ENCODE data around the gene PSAT1. TPM values are rescaled to one million over a fixed set of nuclear protein-coding genes. Genes with fewer than 3 reads are reported as not detected.

Gene PSAT1
- polyA plus RNA-seq, 1 donor (not counting 4 experiments of a cell fraction or from before 2014, with no cell fraction given) = 88.9 TPM

DNA sequence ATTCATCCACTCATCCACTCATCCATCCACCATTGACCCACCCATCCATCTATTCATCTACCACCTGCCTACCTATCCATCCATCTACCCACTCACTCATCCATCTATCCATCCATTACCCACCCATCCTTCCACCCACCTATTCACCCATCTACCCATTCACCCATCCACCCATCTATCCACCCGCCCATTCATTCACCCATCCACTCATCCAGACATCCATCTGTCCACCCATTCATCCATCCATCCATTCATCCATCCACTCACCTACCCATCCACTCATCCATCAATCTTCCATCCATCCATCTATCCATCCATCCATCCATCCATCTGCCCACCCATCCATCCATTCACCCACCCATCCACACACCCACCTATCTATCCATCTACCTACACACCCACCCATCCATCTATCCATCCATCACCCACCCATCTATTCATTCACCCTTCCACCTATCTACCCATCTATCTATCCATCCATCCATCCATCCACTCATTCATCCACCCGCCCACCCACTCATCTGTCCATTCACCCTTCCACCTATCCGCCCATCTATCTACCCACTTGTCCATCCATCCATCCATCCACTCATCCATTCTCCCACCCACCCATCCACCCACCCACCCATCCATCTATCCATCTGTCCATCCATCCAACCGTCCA is 23.2 kb downstream of the PSAT1 start:
- Histone ChIP-seq H3K4me3 (ENCODE audit: control insufficient read depth in 2 of 3, extremely low read depth in 1 of 3, insufficient read depth in 2 of 3, low read depth in 1 of 3, low read length in 3 of 3) (no peak overlapping the region), H3K27me3 (ENCODE audit: control insufficient read depth, extremely low read depth, insufficient read depth, low read length) (no peaks in the 10 kb centered on the region), H3K79me2 (ENCODE audit: control insufficient read depth, insufficient read depth, low read length) (no peaks in the 10 kb centered on the region), H3K9me1 (ENCODE audit: control insufficient read depth, extremely low read depth, insufficient read depth, low read length) (no peaks in the 10 kb centered on the region), H2AFZ (ENCODE audit: control insufficient read depth, low read length) (no peak overlapping the region), H3K27ac (ENCODE audit: control insufficient read depth, insufficient read depth, low read length) (no peak overlapping the region), H3K4me1 (ENCODE audit: control insufficient read depth, extremely low read depth, insufficient read depth, low read length) (no peaks in the 10 kb centered on the region), H3K9me3 (ENCODE audit: control insufficient read depth, low read depth, low read length) (no peaks in the 10 kb centered on the region), H4K20me1 (ENCODE audit: control insufficient read depth, extremely low read depth, insufficient read depth, low read length) (no peaks in the 10 kb centered on the region), H3K36me3 (ENCODE audit: control insufficient read depth in 2 of 2, extremely low read depth in 1 of 2, insufficient read depth in 2 of 2, low read length in 2 of 2) (peaks cover 2 to 51% of the 10 kb centered on the region in 2 experiments), H3K9ac (ENCODE audit: control insufficient read depth, extremely low read depth, insufficient read depth, low read length) (no peak overlapping the region), H3K4me2 (ENCODE audit: control insufficient read depth, extremely low read depth, insufficient read depth, low read depth, low read length) (no peak overlapping the region)
- dilution Hi-C loops (cut with MboI; ENCODE audit: extremely low pct_ligation_motif_present, low sequenced_read_pairs) = no loop called here
- no peak for DNase-seq (ENCODE audit: low read depth, low spot score)
- no peak for FAIRE-seq
- TF ChIP-seq, protein P1, sequence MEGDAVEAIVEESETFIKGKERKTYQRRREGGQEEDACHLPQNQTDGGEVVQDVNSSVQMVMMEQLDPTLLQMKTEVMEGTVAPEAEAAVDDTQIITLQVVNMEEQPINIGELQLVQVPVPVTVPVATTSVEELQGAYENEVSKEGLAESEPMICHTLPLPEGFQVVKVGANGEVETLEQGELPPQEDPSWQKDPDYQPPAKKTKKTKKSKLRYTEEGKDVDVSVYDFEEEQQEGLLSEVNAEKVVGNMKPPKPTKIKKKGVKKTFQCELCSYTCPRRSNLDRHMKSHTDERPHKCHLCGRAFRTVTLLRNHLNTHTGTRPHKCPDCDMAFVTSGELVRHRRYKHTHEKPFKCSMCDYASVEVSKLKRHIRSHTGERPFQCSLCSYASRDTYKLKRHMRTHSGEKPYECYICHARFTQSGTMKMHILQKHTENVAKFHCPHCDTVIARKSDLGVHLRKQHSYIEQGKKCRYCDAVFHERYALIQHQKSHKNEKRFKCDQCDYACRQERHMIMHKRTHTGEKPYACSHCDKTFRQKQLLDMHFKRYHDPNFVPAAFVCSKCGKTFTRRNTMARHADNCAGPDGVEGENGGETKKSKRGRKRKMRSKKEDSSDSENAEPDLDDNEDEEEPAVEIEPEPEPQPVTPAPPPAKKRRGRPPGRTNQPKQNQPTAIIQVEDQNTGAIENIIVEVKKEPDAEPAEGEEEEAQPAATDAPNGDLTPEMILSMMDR (optimal IDR thresholded peaks at IDR 0.05 in 1 of 3, IDR thresholded peaks at IDR 0.05 in 1 of 3, conservative IDR thresholded peaks at IDR 0.05 in 1 of 3; ENCODE audit: extremely low read depth in 1 of 3, insufficient read depth in 2 of 3, low read length in 3 of 3) = no peak
- no peak for TF ChIP-seq EZH2 (IDR thresholded peaks at IDR 0.05; ENCODE audit: low read length)

GRCh38 chr9:78320875-78321496 is 24.1 kb downstream of the PSAT1 start:
- FAIRE-seq (no peak), DNase-seq (ENCODE audit: low read depth, low spot score) (no peak)
- H2AFZ ChIP-seq (ENCODE audit: control insufficient read depth, low read length) = no peak overlapping the region
- H3K4me3 ChIP-seq (ENCODE audit: control insufficient read depth in 2 of 3, extremely low read depth in 1 of 3, insufficient read depth in 2 of 3, low read depth in 1 of 3, low read length in 3 of 3) = no peak overlapping the region
- TF ChIP-seq, protein P1 (optimal IDR thresholded peaks at IDR 0.05 in 1 of 3, IDR thresholded peaks at IDR 0.05 in 1 of 3, conservative IDR thresholded peaks at IDR 0.05 in 1 of 3; ENCODE audit: extremely low read depth in 1 of 3, insufficient read depth in 2 of 3, low read length in 3 of 3) = no peak
- TF ChIP-seq EZH2 (IDR thresholded peaks at IDR 0.05; ENCODE audit: low read length) = no peak
- H3K36me3 ChIP-seq (ENCODE audit: control insufficient read depth in 2 of 2, extremely low read depth in 1 of 2, insufficient read depth in 2 of 2, low read length in 2 of 2) = peaks cover 2 to 47% of the 10 kb centered on the region in 2 experiments
- H3K27ac ChIP-seq (ENCODE audit: control insufficient read depth, insufficient read depth, low read length) = no peak overlapping the region
- no peaks in the 10 kb centered on the region for H3K9me3 ChIP-seq (ENCODE audit: control insufficient read depth, low read depth, low read length)
- H3K79me2 ChIP-seq (ENCODE audit: control insufficient read depth, insufficient read depth, low read length) = no peaks in the 10 kb centered on the region
- H3K4me2 ChIP-seq (ENCODE audit: control insufficient read depth, extremely low read depth, insufficient read depth, low read depth, low read length) = no peak overlapping the region
- H3K27me3 ChIP-seq (ENCODE audit: control insufficient read depth, extremely low read depth, insufficient read depth, low read length) = no peaks in the 10 kb centered on the region
- dilution Hi-C loops (cut with MboI; ENCODE audit: extremely low pct_ligation_motif_present, low sequenced_read_pairs) = no loop called here
- H3K9ac ChIP-seq (ENCODE audit: control insufficient read depth, extremely low read depth, insufficient read depth, low read length) = no peak overlapping the region
- H3K9me1 ChIP-seq (ENCODE audit: control insufficient read depth, extremely low read depth, insufficient read depth, low read length) = no peaks in the 10 kb centered on the region
- no peaks in the 10 kb centered on the region for H3K4me1 ChIP-seq (ENCODE audit: control insufficient read depth, extremely low read depth, insufficient read depth, low read length)
- no peaks in the 10 kb centered on the region for H4K20me1 ChIP-seq (ENCODE audit: control insufficient read depth, extremely low read depth, insufficient read depth, low read length)

All from keratinocyte (primary cell).